GM19240 (cell line): ENCODE data around the gene EPHA7.

Experiments used
- DNase-seq: peaks from one replicate; pipeline ENCODE4 v3.0.0; 2011; ENCODE audit warnings: low spot score; ENCODE audit not compliant: insufficient read length

EPHA7 gene

DNA sequence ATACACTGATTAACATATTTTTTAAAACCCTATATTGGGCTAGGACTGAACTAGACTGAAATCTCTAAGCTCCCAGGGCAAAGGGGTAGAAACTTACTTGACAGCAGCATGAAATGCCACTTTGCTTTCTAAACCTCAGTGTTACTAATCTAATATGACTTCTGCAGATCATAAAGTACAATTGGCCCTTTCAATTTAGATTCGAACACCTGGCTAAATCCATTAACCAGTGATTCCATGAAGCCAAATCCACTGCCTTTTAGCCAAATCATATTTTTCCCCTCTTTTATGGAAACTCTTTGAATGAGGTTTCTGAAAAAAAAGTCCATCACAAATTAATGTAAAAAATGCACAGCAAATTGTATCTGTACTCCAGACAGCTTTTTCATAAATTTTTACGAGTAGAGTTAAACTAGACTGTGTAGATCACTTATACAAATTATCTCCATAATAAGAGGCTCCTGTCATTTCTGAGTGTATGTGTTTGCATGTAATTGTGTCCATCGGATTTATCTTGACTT lies 25.7 kb downstream of the EPHA7 start:
- no peak for DNase-seq

DNA sequence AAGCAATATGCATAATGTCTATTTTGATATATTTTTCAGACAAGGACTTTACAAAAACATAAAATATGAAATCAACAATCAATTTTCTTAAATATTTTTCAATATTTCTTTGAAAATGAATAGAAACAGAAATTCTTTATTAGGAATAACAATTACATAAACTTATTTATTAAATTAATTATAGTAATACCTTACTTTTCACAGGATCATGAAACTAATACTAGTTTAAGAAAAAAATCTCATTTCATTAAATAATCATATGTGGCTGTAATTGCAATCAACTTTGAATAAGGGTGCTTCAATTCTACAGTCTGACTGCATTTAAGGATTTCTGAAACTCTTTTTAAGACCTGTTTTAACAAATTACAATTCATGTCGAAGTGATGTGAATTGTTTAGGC lies 26.6 kb downstream of the EPHA7 start:
- DNase-seq, result no peak

DNA sequence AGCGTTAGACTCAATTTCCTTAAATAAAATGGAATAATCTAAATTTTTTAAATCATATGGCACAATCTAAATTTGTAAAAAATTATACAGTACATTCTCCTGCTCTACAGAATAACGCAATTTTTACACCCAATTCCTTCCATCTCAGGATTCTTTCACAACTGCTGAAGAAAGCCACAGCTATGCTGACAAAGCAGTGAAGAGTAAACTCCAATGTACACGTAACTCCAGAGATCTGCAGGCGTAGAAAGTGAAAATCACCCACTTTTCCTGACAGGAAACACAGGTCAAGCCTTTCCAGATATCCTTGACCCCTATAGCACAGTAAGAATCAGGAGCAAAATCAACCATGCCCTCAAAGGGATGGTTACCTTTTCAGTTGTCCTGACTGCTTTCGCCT lies 27.4 kb downstream of the EPHA7 start:
- no peak for DNase-seq

DNA sequence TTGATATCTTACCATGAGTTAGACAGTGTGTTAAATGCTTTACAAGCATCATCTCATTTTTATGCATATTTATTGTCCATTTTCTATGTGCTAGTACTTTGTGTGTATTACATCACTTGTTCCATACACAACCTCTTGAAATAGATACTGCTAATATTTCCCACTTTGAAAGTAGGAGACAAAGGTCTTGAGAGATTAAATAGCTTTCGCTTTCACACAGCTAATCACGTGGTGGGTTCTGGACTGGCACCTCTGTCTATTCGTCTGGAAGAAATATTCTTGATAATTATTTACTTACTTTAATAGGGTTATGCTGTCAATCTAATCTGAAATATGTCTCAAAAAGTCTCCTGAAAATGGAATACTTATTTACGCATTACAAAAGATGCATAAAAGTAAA lies 30.2 kb downstream of the EPHA7 start:
- no peak for DNase-seq

DNA sequence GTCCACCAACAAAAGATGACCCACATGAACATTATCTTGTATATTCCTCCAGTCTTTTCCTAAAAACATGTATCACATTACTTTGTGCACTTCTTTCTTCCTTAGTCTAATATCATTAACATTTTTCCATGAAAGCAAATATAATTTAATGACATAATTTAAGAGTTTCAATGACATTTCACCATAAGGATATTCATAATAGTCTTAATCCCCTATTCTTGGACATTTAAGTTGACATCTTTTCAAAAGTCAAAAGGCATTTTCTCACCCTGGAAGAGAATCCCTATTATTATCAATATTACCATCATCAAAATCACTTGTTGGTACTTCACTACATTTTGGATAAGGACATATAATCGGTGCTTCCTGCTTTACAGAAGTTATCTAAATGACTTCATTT lies 31.3 kb downstream of the EPHA7 start:
- no peak for DNase-seq

DNA sequence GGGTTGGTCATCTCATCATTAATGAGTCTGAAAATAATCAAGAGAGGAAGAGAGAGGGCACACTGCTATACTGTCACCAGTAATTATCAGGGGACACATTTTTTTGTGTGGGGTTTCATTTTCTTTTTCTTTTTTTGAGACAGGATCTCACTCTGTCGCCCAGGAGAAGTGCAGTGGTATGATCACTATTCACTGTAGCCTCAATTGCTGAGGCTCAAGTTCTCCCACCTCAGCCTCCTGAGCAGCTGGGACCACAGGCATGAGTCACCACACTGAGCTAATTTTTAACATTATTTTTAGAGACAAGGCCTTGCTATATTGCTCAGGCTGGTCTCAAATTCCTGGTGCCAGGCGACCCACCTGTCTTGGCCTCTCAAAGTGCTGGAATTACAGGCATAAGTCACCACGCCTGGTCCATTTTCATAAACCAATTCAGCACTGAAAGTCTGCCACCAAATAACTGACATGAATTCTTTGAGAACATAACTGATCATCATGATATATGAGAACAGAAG lies 43.3 kb downstream of the EPHA7 start:
- DNase-seq, result no peak

DNA sequence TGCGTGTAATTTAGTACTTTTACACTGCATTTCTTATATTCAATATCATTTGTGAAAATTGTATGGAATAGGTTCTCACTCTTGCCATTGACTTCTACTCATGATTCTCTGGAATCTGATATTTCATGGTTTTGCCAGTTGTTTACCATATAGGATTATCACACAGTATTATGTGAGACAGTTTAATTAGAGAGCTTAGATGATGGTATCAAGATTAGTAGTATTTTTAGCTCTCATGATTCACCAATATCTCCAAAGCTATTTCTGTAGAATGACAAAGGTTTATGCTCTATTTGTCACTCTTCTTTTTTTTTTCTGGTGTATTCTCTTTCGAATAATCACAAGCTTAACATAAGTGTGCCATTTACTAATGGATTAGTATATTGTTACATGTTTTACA lies 45.9 kb downstream of the EPHA7 start:
- DNase-seq, result no peak

DNA sequence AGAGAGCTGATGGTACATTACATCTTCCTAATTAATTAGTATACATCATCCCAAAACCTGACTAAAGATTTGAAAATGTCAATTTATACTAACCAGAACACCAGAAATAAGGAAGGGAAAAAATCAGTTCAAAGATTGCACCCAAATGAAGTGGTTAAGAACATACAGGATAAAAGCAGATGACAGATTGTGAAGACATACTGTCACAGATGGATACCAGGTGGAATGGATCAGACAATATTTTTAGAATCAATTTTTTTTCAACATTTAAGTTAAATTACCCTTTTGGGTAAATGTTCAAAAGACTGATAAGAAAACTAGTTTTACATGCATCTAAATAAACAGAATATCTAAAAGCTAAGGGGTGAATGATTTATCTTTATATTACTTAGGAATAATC lies 47.6 kb downstream of the EPHA7 start:
- no peak for DNase-seq

DNA sequence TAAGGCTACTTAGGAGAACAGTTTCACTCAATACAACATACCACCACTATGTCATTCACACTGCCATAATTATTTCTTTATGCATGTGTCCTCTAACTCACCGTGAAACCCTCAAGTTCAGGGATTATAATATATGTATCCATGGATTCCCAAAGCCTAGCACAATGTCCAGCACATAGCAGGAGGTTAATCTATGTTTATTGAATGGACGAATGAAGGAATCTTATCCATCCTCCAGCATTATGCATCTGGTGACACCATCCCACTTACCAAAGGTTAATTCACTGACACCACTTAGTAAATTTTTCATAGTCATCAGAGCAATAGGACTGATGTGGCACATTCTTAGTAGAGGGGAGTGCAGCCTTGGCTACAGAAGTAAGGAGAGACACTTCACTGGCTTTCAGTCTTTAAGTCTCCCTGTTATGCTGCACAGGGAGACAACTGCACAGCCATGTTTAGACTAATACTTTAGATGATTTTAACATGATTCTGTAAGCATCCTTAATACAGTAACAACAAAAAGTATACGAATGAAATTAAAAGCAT lies 49.7 kb downstream of the EPHA7 start:
- no peak for DNase-seq

DNA sequence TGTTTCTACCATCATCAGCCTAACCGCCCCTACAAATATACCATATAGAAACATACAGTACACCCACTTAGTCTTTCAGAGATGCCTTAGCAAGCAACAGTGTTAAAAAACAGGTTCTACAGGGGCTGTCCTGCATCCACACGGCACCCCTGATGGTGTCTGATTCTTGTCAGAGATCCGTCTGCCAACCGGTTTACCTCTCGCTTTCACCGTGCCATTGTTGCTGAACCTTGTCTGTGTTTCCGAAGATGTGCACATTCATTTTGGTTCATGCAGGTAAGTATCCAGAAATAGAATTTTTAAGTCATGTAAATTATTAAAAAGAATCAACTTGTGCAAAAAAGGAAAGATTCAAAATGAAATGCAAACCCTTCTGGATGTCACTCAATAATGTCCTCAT lies 52.9 kb downstream of the EPHA7 start:
- no peak for DNase-seq

DNA sequence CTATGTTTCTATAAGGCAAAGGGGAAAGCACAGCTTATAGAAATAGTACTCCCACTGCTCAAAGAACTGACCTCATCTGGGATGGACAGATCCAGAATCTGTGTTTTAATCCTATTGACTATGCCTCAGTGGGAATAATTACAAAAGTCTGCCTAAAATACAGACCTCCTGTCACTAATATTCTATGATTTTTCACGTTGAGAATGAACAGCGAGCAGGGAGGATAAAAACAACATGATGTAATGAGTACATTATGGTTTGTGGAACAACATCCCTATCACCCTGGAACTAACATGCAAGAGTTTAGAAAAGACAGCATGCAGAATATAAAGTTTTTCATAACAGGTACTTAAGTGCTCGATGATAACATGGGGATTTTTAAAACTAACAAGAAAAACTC lies 53.9 kb downstream of the EPHA7 start:
- no peak for DNase-seq

DNA sequence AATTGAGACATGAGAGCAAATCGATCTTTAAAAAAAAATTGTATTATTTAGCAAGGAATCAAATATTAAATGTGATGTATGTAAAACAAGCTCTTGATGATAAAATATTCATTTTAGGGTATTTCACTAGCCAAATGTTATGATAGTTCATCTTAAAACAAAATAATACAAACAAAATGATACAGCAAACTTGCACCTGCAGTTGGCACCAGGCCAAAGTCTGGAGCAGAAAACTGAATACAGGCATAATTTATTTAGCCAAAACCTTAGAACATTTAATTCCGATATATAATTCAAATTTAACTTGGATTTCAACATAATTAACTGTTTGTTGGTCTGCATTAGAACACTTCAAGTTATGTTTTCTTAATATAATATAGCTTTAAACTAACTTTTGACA lies 60.9 kb downstream of the EPHA7 start:
- no peak for DNase-seq

DNA sequence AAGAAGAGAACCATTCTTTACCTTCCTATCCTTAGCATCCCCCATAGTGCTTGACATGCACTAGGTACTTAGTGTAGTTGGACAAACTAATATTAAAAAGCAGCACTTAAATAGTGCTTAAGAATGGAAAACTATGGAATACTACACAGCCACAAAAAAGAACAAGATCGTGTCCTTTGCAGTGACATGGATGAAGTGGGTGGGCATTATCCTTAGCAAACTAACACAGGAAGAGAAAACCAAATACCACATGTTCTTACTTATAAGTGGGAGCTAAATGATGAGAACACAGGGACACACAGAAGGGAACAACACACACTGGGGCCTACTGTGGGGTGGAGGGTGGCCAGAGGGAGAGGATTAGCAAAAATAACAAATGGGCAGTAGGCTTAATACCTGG lies 66.8 kb downstream of the EPHA7 start:
- DNase-seq, result no peak

DNA sequence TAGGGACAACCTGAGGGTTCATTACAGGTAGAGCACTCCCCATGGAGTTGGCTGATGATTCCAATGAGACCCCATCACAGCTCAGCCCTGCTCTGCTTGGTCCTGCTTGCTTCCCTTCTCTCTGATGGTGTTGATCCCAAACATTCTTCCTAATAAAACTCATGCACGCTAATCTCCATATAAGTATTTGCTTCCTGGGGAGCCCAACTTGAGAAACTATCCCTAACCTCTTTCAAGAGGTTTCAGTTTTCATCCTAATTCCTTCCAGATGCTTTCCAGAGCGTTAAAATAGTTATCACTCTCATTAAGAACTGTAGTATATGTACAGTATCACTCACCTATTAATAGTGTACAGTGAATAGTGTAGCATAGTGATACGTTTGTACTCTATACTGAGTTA lies 68.1 kb downstream of the EPHA7 start:
- no peak for DNase-seq

DNA sequence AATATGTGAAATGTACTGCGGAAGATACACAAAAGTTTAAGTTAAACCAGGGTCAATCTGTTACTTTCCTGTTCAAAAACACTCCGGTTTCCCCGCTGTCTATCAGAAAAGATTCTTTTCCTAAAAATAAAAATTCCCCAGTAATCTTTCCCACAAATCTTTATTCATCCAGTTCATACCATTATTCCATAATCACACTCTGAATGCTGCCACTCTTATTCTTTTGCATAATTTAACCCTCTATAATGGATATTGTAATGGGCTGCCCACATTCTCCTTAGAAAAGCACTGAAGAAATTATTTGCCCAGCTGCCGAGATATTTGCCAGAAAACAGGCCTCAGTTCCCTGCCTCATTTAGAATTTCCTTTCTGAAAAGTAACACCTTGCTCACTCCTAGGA lies 68.6 kb downstream of the EPHA7 start:
- no peak for DNase-seq

DNA sequence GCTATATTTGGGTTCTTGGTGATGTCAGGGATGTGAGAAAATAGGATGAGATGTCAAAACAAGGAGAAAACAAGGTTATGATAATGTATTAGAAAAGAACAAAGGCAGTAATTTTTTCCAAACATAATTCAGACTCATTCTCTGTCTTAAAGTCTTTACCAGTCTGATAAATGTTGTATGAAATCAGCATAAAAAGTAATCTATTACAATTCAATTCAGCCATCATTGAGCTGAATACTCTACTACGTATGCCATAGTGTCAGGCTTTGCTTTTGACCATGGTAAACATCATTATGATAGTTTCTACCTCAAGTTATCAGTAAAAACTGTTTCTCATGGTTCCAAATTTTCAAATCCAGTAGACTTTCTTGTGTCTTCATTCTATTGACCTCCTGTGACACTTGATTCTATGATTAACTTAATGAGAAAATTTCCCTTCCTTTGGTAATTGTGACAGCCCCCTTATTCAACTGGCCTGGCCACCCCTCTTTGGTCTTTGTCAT lies 75.0 kb downstream of the EPHA7 start:
- DNase-seq, result no peak

DNA sequence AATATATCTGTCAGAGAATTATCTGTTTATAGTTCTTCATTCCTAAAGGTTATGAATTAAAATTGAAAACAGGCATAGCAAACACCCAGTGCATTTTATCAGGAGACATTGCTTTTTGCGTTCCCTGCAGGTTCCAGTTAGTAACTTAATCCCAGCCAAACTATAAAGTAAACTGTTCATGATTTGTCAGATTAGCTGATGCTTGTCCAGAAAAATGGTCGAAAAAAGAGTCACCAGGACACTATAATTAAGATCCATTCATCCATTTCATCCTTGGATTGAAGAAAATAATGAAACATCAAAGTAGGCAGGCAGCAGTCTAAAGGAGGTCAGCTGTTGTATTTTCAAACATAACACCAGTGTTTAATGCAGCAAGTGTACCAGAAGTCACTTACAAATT lies 75.9 kb downstream of the EPHA7 start:
- DNase-seq, result no peak

DNA sequence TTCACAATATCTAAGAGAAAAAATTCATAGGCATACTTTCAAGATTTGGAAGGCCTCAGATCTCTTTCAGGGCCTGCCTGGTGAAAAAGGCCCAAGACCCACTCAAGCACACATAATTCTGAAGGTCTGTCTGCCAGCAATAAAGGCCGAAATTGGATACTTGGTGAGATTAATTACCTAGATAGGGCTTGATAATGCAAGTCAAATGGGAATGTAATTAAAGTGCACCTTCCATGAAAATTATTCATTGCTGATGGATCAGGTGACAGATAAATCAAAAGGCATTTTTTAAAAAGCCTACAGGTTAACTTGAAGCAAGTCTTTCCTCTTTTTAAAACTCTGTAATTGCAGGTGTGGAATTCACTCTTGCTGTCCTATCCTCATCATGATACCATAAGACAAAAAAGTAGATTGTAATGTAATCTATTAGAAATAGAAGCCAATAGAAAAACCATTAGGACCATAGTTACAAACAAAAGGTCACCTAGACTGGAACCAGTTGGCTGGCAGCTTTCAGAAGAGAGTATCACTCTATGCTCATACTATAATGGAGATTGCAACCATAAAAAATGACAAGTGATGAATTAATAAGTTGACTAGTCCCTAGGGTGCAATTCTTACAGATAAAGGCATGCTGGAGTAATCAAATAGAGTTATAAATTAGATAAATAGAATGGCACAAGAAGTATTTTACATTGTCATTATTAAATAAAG lies 77.3 kb downstream of the EPHA7 start:
- DNase-seq, result no peak

DNA sequence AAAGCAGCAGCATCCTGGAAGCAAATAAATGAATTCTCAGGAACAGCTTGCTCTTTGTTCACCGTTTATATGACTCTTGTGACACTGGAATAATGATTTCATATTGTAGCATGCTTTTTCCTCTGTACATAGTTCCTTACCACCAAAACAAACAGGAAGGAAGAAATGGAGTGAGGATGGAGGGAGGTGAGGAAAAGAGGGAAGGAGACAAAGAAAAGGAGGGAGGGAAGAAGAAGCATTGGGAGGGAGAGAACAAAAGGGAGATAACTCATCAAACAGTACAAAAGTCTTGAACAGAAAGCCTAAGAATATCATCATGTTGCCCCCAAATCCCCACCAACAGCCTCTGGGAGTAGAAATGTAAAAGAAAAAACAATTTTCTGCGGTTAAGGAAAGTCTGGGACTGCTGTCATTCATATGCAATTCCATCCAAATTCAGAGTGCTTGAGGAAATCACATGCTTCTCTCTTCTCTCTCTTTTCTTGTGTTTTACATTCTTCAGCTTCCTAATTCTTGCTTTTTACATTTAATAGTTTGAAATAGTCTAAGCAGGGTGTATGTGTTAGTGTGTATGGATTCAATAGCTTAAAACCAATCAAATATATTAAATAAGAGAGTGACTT lies 81.5 kb downstream of the EPHA7 start:
- DNase-seq, result no peak

DNA sequence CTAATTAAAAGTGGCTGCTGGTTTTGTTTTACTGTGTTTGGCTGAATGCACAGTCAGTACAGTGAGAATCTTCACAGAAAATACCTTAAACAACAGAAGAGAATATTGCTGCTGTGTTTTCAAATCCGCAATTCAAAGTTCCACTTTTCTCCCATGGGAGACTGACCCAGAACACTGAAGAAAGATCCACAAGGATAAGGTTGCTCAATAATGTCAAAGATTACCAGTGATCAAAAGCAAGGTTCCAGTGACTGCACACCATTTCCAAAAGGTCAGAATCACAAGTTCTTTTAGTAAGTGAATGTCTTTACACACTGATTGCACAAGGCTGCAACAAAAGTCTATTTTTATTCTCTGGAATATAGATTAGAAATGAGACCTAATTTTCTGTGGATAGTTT lies 82.3 kb downstream of the EPHA7 start:
- DNase-seq, result no peak

DNA sequence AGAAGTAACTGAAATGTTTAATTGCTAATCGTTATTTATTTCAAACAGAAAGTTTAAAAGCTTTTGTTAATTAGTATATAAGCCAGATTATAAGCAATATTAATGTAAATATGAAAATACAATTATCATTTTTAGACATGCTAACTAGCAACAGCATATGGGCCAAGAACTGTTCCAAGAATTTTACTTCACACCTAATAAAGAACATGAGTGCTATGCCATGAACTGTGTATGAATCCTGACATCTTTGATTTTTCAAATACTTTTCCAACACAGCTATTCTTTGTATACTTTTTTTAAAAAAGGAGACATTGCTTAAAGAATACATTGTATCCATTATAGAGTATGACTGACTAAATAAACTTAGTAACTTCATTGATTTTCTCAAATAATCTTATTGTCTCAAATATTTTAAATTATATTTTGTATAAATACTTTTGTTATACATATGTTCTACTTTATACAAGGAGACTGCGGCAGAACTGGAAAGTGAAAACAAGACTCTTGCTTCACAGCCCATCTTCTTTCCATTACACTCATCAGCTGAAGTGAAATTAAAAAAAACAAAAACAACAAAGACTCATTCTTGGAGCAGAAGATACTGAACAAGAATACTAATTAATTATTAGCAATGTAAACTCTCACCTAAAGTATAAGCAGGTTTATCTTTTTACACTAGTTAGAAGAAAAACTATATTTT lies 89.9 kb downstream of the EPHA7 start:
- DNase-seq, result no peak

DNA sequence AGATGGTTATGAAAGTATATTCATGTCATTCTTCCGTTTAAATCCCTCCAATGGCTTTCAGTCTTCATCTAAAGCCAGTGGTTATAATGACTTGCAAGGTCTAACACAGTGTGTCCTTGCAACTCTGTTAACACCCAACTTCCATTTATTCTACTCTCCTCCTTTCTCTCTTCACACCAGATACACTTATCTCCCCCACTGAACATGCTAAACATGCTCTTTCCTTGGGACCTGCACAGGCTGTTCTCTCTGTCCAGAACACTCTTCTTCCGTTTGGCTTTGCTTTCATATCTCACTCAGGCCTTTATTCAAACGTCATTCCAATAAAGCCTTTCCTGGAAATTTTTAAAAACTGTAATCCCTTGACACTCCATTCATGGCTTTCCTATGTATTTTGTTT lies 91.5 kb downstream of the EPHA7 start:
- DNase-seq, result no peak
